VCaP (cell line): ENCODE data around the gene ELMO2.

ENCODE experiments used
- H3K27ac ChIP-seq: fragments of 450-650 bp; 2 replicates; pipeline ENCODE4 v1.5.1; 2017
- TF ChIP-seq, protein P1 (sequence below): fragments of 450-650 bp; conservative IDR thresholded peaks from 2 replicates; pipeline ENCODE4 v1.5.1; 2017; ENCODE audit warnings: mild to moderate bottlenecking, moderate library complexity

Gene ELMO2

DNA sequence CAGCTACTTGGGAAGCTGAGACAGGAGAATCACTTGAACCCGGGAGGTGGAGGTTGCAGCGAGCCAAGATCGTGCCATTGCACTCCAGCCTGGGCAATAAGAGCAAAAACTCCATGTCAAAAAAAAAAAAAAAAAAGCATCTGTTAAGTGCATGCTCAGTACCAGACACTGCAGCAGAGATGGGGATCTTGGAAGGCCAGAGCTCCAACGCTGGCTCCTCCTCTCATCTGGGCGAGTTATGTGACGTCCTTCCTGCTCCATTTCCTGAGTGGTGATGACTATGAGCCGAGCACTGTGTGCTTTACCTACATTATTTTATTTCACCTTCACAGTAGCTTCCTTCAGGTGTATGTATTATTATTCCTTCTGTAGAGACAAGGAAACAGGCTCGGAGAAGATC is 59.6 kb downstream of the ELMO2 start:
- H3K27ac ChIP-seq: no peak overlapping the region
- TF ChIP-seq, protein P1, sequence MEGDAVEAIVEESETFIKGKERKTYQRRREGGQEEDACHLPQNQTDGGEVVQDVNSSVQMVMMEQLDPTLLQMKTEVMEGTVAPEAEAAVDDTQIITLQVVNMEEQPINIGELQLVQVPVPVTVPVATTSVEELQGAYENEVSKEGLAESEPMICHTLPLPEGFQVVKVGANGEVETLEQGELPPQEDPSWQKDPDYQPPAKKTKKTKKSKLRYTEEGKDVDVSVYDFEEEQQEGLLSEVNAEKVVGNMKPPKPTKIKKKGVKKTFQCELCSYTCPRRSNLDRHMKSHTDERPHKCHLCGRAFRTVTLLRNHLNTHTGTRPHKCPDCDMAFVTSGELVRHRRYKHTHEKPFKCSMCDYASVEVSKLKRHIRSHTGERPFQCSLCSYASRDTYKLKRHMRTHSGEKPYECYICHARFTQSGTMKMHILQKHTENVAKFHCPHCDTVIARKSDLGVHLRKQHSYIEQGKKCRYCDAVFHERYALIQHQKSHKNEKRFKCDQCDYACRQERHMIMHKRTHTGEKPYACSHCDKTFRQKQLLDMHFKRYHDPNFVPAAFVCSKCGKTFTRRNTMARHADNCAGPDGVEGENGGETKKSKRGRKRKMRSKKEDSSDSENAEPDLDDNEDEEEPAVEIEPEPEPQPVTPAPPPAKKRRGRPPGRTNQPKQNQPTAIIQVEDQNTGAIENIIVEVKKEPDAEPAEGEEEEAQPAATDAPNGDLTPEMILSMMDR: no peak

DNA sequence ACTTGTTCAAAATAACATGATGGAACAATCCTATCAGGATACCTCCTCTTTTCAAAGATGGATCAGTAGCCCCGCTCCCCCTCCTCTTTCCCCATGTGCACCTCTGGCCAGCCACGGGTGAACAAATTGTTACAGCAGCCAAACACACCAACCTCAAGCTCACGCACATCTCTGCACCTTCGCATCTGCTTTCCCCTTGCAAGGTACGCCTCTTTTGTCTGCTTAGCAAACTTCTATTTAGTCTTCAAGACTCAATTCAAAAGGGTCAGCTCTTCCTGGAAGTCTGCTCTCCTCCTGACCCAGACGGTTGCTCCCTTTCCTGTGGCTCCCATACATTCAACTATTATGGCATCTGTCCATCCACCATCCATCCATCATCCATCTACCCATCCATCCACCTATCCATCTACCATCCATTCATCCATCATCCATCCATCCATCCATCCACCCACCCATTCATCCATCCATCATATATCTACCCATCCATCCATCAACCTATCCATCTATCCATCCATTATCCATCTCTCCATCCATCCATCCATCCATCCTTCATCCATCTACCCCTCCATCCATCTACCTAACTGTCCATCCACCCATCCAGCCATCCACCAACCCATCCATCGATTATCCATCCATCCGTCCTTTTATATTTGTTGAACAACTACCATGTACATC is 61.8 kb downstream of the ELMO2 start:
- no peak overlapping the region for H3K27ac ChIP-seq

DNA sequence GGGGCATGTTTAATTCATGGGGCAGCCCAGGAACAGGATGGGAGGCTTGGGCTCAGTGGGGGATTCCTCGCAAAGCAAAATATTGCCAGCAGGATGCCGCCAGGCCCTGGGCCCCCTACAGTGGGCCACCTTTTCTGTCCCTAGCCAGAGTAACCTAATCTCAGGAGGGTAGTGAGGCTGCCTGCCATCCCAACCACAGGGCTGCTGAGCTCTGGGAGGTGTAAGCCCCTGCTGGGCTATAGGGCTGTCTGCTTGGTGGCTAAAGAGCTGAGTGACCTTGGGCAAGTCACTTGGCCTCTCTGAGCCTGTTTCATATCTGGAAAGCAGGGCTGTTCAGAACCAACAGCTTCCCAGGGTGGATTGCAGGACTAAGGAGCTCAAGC is 62.4 kb downstream of the ELMO2 start:
- H3K27ac ChIP-seq: no peak overlapping the region
- TF ChIP-seq, protein P1: no peak

More for the DNA sequence above, 61.8 kb downstream of the ELMO2 start:
- TF ChIP-seq, protein P1: no peak

DNA sequence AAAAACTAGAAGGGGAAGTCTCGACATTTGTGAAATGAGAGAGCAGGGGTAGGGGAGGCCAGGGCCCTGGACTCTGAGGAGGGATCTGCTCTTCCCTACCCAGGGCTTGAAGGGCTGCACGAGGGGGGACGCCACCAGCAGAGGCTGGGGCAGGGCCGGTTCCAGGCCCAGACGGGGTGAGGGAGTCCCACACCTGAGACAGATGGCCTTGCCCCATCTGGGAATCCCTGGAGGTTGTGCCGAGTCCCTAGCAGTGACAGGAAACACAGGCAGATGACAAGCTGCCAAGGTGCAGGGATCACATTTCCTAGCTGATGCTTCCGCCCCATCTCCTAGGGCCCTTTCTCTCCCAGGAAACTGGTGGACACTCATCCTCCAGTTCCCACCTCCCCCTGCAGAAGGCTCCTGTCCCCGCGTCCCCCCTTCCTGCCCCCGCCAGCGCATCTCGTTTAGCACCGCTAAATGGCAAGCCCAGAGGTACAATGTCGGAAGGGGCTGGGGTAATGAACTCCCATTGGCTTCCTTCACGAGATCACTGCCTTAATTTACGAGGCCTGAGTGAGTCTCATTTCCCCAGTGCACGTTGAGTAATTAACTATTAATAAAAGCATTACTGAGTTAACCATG is 63.0 kb downstream of the ELMO2 start:
- H3K27ac ChIP-seq: no peak overlapping the region
- TF ChIP-seq, protein P1: no peak

DNA sequence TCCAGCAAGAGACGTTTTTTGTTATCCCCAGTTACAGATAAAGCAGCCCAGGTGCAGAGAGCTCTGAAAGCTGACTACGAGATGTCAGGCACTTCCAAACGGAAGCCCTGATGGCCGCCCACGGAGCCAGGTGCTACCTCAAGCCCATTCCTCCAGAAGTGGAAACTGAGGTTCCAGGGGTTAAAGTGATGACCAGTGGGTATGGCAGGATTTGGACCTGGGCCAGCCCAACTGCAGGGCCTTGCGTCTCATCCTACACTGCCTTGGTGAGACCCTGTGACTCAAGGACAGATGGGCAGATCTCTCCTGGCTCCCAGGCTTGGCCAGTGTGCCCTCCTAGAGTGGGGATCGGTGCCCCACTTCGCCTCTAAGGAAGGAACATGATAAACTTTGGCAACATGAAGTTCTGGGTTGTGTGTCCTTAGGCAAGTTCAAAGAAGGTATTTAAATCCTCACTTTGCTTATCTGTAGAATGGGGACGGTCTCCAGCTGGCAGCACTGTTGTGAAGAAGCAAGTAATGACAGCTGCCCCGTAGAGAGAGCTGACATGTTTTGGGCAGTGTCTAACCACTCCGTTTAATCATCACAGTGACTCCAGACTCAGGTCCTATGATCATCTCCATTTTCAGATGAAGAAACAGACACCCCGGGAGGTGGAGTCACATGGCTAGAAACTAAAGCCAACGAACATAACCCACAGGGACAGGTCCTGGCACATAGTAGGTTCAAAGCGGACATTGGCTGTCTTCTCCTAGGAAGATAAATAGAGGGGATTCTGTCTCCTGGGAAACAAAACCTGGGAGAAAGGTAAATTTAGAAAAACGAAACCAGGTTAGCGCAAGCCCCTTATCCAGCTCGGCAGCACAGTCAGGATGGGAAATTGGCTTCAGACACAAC is 63.7 kb downstream of the ELMO2 start:
- TF ChIP-seq, protein P1: no peak
- H3K27ac ChIP-seq: no peak overlapping the region

DNA sequence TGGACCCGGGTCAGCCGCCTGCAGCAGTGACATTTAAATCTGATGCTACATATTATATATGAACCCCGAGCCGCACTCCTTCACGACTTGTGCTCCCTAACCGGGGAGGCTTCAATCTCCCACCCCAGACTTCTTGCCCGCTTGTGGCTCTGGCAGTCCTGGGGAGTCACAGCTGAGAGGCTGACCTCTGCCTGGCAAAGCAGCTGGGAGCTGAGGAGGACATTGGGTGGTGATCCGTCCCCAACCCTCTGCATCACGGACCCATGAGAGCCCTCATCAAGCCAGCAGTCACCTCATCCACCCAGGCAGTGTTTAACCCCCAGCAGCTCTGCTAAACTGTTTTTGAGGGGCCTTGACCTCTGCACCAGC is 64.4 kb downstream of the ELMO2 start:
- TF ChIP-seq, protein P1: no peak

More for the DNA sequence above, 64.4 kb downstream of the ELMO2 start:
- no peak overlapping the region for H3K27ac ChIP-seq
